Activated naive CD4-positive, alpha-beta T cell treated with anti-CD3 and anti-CD28 coated beads, Interleukin-2, amount 50 U/mL, for 24 hours (primary cell): ENCODE measurements around the gene NPHS1.
"Not testable (repeated sequence)": the region's sequence is repeated elsewhere in the genome, so short reads cannot be mapped to it uniquely, and the experiment has no call there.

ENCODE experiments used
- H3K27ac Mint-ChIP-seq: one replicate; pipeline ENCODE4 v1.8.0; 2021; ENCODE audit warnings: mild to moderate bottlenecking, mixed read lengths
- H3K27me3 Mint-ChIP-seq: one replicate; pipeline ENCODE4 v1.8.0; 2021; ENCODE audit warnings: mixed read lengths
- H3K36me3 Mint-ChIP-seq: one replicate; pipeline ENCODE4 v1.8.0; 2021; ENCODE audit warnings: mixed read lengths
- H3K4me1 Mint-ChIP-seq: one replicate; pipeline ENCODE4 v1.8.0; 2021; ENCODE audit warnings: mixed read lengths
- H3K4me3 Mint-ChIP-seq: one replicate; pipeline ENCODE4 v1.8.0; 2021; ENCODE audit warnings: mild to moderate bottlenecking, mixed read lengths
- H3K9me3 Mint-ChIP-seq: one replicate; pipeline ENCODE4 v1.8.0; 2021; ENCODE audit warnings: mixed read lengths

The NPHS1 gene

GRCh38 chr19:35885904-35886303 is 33.6 kb upstream of the NPHS1 start:
- no peak overlapping the region for H3K27ac Mint-ChIP-seq
- no peak overlapping the region for H3K4me3 Mint-ChIP-seq
- no peaks in the 10 kb centered on the region for H3K9me3 Mint-ChIP-seq
- peaks cover 14% of the 10 kb centered on the region for H3K36me3 Mint-ChIP-seq
- peaks cover 9% of the 10 kb centered on the region for H3K4me1 Mint-ChIP-seq
- H3K27me3 Mint-ChIP-seq: no peaks in the 10 kb centered on the region

- Mint-ChIP-seq H3K36me3 (peaks cover 14% of the 10 kb centered on the region), H3K9me3 (no peaks in the 10 kb centered on the region), H3K4me3 (no peak overlapping the region), H3K27ac (peak overlapping the region; percentile 51), H3K27me3 (no peaks in the 10 kb centered on the region), H3K4me1 (peaks cover 9% of the 10 kb centered on the region)
Measured at GRCh38 chr19:35885225-35885738, 33.0 kb upstream of the NPHS1 start.

- Mint-ChIP-seq H3K4me3 (no peak overlapping the region), H3K9me3 (no peaks in the 10 kb centered on the region), H3K4me1 (peaks cover 16% of the 10 kb centered on the region), H3K27me3 (peaks cover 8% of the 10 kb centered on the region), H3K36me3 (peaks cover 11% of the 10 kb centered on the region), H3K27ac (no peak overlapping the region)
Measured at GRCh38 chr19:35883882-35884281, 31.6 kb upstream of the NPHS1 start.

- peaks cover 13% of the 10 kb centered on the region for H3K4me1 Mint-ChIP-seq
- H3K4me3 Mint-ChIP-seq: no peak overlapping the region
- peak overlapping the region; percentile 18 for H3K27ac Mint-ChIP-seq
- peaks cover 6% of the 10 kb centered on the region for H3K36me3 Mint-ChIP-seq
- peaks cover 16% of the 10 kb centered on the region for H3K27me3 Mint-ChIP-seq
- H3K9me3 Mint-ChIP-seq: no peaks in the 10 kb centered on the region
Measured at GRCh38 chr19:35882114-35882832, 30.0 kb upstream of the NPHS1 start.

GRCh38 chr19:35879770-35880317 is 27.5 kb upstream of the NPHS1 start:
- peak overlapping the region; percentile 51 for H3K27ac Mint-ChIP-seq
- no peaks in the 10 kb centered on the region for H3K9me3 Mint-ChIP-seq
- peaks cover 13% of the 10 kb centered on the region for H3K4me1 Mint-ChIP-seq

GRCh38 chr19:35879068-35879467 is 26.8 kb upstream of the NPHS1 start:
- Mint-ChIP-seq H3K36me3 (peaks cover 9% of the 10 kb centered on the region), H3K9me3 (no peaks in the 10 kb centered on the region), H3K4me1 (peaks cover 13% of the 10 kb centered on the region), H3K4me3 (no peak overlapping the region), H3K27ac (no peak overlapping the region), H3K27me3 (peaks cover 23% of the 10 kb centered on the region)

More at GRCh38 chr19:35879770-35880317, 27.5 kb upstream of the NPHS1 start:
- Mint-ChIP-seq H3K27me3 (peaks cover 21% of the 10 kb centered on the region), H3K4me3 (no peak overlapping the region), H3K36me3 (peaks cover 9% of the 10 kb centered on the region)

GRCh38 chr19:35874392-35874930 is 22.2 kb upstream of the NPHS1 start:
- Mint-ChIP-seq H3K4me3 (no peak overlapping the region), H3K36me3 (peaks cover 7% of the 10 kb centered on the region), H3K27me3 (peaks cover 34% of the 10 kb centered on the region), H3K4me1 (peaks cover 9% of the 10 kb centered on the region), H3K9me3 (no peaks in the 10 kb centered on the region), H3K27ac (no peak overlapping the region)

- no peak overlapping the region for H3K27ac Mint-ChIP-seq
- no peaks in the 10 kb centered on the region for H3K9me3 Mint-ChIP-seq
- peaks cover 27% of the 10 kb centered on the region for H3K27me3 Mint-ChIP-seq
- H3K36me3 Mint-ChIP-seq: peaks cover 5% of the 10 kb centered on the region
- no peak overlapping the region for H3K4me3 Mint-ChIP-seq
- H3K4me1 Mint-ChIP-seq: peaks cover 14% of the 10 kb centered on the region
Measured at GRCh38 chr19:35872180-35872579, 19.9 kb upstream of the NPHS1 start.

- Mint-ChIP-seq H3K27me3 (peaks cover 27% of the 10 kb centered on the region), H3K27ac (no peak overlapping the region), H3K36me3 (peaks cover 5% of the 10 kb centered on the region), H3K9me3 (no peaks in the 10 kb centered on the region), H3K4me1 (peaks cover 14% of the 10 kb centered on the region), H3K4me3 (no peak overlapping the region)
Measured at GRCh38 chr19:35871611-35872010, 19.3 kb upstream of the NPHS1 start.

GRCh38 chr19:35870798-35871197 is 18.5 kb upstream of the NPHS1 start:
- no peaks in the 10 kb centered on the region for H3K36me3 Mint-ChIP-seq
- H3K9me3 Mint-ChIP-seq: no peaks in the 10 kb centered on the region
- peaks cover 14% of the 10 kb centered on the region for H3K4me1 Mint-ChIP-seq
- peaks cover 23% of the 10 kb centered on the region for H3K27me3 Mint-ChIP-seq
- no peak overlapping the region for H3K4me3 Mint-ChIP-seq
- H3K27ac Mint-ChIP-seq: no peak overlapping the region

GRCh38 chr19:35870124-35870736 is 17.9 kb upstream of the NPHS1 start:
- Mint-ChIP-seq H3K4me3 (peak overlapping the region; percentile 69), H3K4me1 (peaks cover 14% of the 10 kb centered on the region), H3K27me3 (peaks cover 23% of the 10 kb centered on the region)
- not testable (repeated sequence) for H3K36me3 Mint-ChIP-seq, H3K9me3 Mint-ChIP-seq, H3K27ac Mint-ChIP-seq

GRCh38 chr19:35869327-35870123 is 17.2 kb upstream of the NPHS1 start:
- Mint-ChIP-seq H3K4me1 (peaks cover 14% of the 10 kb centered on the region), H3K27ac (no peak overlapping the region), H3K27me3 (peaks cover 24% of the 10 kb centered on the region), H3K4me3 (peak overlapping the region; percentile 69), H3K9me3 (no peaks in the 10 kb centered on the region), H3K36me3 (no peaks in the 10 kb centered on the region)

GRCh38 chr19:35868823-35869326 is 16.6 kb upstream of the NPHS1 start:
- Mint-ChIP-seq H3K4me3 (peak overlapping the region; percentile 68), H3K36me3 (no peaks in the 10 kb centered on the region), H3K27ac (no peak overlapping the region), H3K4me1 (peaks cover 14% of the 10 kb centered on the region), H3K9me3 (no peaks in the 10 kb centered on the region), H3K27me3 (peaks cover 21% of the 10 kb centered on the region)

GRCh38 chr19:35868172-35868822 is 16.0 kb upstream of the NPHS1 start, which contains the start of gene APLP1:
Gene APLP1 (plus strand): TSS chr19:35868574. CDS start chr19:35868637, 63 bp downstream.
- no peaks in the 10 kb centered on the region for H3K9me3 Mint-ChIP-seq
- peak within 1 kb of the TSS; percentile 68 for H3K4me3 Mint-ChIP-seq
- H3K4me1 Mint-ChIP-seq: peaks cover 14% of the 10 kb centered on the region
- H3K27me3 Mint-ChIP-seq: peaks cover 19% of the 10 kb centered on the region
- H3K27ac Mint-ChIP-seq: peak within 1 kb of the TSS; percentile 20
- no peaks in the 10 kb centered on the region for H3K36me3 Mint-ChIP-seq
